Midbrain (tissue), 1 donor: Measurements from ENCODE around the gene APAF1.
A peak's percentile ranks its signal among the peaks of the same experiment; 100 is the strongest.
"Not testable (repeated sequence)": the region's sequence is repeated elsewhere in the genome, so short reads cannot be mapped to it uniquely, and the experiment has no call there.

Experiments used
- DNase-seq: peaks from one replicate; lab custom pipeline; 2025; lab: John Stamatoyannopoulos, UW

The APAF1 gene

DNA sequence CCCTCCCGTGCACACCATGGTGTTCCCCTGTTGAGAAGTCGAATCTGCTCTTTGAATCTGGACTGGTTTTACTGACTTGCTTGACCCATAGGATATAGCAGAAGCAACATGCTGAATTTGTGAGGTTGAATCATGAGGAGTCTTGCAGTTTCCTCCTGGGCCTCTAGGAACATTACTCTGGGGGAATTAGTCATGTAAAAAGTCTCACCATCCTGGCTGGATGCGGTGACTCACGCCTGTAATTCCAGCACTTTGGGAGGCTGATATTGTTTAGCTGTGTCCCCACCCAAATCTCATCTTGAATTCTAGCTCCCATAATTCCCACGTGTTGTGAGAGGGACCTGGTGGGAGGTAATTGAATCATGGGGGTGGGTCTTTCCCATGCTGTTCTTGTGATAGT lies 110.8 kb downstream of the APAF1 start:
- DNase-seq, result not testable (repeated sequence)

DNA sequence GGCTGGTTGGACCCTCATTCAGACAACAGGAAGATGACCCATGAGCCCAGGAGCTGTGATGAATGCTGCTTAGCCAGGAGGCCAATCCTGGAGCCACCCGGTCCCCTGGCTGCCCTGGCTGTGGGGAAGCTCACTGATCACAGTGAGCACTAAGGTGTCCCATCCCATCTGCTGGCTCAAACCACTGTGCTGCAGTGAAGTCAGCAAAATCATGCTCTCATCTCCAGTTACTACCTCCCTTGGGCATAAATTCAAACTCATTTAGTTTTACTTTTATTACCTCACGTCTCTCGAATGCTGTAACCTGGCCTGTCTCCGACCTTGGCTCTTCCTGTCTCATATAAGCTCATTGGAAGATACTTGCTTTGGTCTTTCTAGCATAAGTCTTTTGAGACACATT lies 112.4 kb downstream of the APAF1 start:
- DNase-seq, result no peak

DNA sequence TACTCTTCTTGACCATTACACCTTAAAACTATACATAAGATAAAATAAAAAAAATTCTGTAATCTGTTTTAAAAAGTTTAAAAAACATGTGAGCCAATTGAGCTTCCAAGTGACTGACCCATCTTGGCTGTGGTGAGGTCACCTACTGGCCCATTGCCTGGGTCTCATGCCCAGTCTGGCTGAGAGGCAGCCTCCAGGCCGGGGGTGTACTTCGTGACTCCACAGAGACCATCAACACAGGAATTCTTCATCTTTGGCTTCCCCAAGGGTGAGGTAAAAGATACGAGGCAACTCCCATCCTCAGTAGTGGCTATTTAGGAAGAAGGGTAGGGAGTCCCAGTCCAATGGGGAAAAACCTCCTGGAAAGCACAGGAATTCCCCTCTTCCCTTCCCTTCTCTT lies 113.2 kb downstream of the APAF1 start:
- peak; percentile 82 for DNase-seq

DNA sequence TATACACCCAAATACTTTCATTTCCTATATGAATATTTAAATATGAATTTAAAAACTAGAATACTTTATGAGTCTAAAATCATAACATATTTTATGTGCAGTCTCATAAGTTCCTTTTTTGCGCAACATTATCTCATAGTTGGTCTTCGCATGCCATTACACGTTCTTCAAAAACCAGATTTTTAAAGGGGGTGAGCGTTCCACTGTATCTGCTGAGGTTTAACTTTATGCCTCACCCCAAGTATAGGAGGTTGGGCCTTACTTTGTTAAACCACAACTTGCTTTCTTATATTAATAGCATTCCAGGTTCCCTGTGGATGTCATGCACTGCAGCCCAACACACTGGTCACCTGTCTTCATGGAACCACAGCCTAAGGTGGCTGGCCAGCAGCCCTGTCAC lies 118.6 kb downstream of the APAF1 start:
- no peak for DNase-seq

DNA sequence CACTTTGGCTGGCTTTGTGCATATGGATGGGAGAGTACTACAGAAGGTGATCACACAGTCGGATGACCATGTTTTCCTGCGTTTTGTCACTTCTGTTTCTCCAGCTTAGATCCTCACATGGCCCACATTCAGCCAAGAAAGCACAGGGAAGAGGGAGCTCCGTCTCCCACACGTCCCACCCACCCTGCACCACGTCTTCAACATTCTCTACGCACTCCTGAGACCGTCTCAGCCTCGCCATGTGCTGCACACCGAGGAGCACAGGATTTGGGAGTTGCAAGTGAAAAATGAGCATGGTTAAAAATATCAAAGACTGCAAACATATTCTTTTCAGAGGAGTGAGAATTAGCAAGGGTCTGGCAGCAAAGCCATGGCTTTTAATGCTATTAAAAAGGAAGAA lies 122.2 kb downstream of the APAF1 start:
- no peak for DNase-seq

DNA sequence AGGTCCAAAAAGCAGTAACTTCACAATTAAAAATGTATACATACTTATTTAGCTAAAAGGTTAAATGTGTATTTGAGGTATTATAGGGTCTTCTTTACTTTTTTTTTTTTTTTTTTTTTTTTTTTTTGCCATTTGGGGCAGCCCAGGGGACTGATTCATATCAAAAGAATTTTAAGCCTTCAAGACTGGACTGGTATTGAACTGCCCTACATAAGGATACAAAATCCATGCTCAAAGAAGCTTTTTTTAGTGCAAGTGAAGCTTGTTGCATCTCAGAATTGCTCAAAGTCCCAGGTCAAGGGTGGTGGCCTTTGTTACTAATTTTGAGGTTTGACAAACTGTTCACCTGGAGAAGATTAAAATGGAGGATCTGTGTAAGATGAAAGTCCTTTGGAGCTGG lies 124.0 kb downstream of the APAF1 start:
- DNase-seq, result no peak

DNA sequence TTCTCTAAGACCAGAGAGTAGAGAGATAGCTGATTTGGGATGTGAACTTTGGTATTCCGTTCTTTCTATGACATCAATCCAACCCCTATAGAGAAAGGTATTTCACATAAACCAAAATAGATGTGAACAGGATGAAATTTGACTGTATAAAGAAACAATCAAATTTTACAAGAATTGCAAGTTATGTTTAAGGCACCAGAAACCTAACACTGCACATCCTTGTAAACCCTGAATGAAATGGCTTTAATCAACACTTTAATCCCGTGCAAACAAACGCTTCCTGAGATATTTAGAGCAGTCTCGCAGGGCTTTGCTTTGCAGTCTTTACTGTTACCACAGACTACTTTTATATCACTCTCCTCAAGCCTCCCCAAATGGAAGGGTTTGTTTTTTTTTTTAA lies 125.1 kb downstream of the APAF1 start:
- no peak for DNase-seq

DNA sequence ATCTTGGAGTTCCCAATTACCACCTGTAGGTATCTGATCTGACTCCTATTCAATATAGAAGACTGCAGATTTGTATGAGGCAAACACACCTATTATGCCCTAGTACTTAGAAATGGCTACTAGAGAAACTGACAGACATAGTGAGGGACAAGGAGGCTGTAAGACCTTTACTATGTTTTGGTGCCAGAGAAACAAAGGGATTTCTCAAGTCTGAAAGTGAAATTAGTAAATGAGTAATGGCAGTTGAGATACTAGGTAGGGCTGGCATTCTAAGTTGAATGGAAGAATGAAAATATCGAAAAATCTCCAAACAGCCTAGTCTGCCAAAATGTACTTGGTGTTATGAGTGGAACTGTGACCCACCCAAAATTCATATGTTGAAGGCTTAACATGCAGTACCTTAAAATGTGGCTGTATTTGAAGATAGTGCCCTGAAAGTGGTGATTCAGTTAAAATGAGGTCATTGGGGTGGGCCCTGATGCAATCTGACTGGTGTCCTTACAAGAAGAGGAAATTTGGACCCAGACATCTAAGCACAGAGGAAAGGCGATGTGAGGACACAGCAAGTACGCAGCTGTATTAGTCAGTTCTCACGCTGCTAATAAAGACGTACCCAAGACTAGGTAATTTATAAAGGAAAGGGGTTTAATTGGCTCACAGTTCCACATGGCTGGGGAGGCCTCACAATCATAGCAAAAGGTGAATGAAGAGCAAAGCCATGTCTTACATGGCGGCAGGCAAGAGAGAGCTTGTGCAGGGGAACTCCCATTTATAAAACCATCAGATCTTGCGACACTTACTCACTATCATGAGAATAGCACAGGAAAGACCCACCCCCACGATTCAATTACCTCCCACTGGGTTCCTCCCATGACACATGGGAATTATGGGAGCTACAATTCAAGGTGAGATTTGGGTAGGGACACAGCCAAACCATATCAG lies 127.0 kb downstream of the APAF1 start:
- DNase-seq, result no peak

DNA sequence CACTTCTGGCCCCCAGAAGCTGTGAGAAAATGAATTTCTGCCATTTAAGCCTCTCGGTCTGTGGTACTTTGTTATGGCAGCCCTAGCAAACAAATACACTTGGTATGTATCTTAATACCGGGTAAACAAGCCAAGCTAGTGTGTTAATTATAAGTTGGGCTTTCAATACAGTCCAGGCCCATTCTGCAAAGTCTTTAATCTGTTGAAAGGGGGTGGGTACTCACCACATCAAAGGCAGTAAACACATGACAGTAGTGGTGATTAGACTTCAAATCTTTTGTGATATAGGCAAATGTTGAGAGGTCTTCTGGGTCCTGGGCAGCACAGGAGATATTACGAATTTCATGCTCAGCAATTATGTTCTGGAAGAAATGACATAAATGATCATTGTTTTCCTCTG lies 127.7 kb downstream of the APAF1 start:
- no peak for DNase-seq

DNA sequence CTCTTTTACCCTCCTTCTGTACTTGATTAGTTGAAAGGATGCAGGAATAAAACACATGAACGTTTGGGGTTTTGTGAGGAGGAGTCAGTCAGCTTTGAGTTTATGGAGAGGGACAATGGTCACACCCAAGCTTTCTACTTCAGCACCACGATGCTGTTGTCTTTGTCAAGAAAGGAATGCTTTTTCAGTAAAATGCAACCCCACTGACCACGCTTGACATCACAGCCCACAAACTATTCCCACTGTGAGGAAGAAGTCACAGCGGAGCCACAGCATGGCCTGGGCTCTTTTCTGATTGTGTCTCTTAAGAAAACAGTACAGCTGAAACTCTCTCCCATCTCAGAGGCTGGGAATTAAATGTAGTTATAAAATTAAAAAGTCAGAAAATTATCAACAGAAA lies 135.2 kb downstream of the APAF1 start:
- DNase-seq, result no peak

DNA sequence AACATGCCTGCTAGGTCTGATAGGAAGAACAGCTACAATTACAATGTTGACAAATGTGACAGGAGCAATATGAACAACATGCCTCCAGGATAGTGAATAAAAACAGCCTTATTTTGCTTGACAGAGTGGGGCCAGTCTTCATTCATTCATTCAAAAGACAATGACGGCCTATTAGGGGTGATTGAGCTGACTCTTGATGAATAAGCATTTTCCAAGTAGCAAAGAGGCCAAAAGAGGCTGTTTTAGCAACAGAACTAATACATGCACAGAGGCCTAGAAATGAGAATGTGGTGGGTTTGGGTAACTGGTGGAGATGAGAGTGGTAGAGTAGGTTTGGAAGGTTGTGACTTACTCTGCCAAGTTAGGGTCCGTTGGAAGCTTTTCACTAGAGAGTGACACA lies 138.3 kb downstream of the APAF1 start:
- no peak for DNase-seq
